ENCODE results near the gene NANS. TPM values are rescaled to one million over a fixed set of nuclear protein-coding genes. Genes with fewer than 3 reads are reported as not detected.
"Not testable (repeated sequence)": the region's sequence is repeated elsewhere in the genome, so short reads cannot be mapped to it uniquely, and the experiment has no call there.

The NANS gene
- total RNA-seq, result 10 to 100 TPM; 38.1 to 44.9 TPM
- total RNA-seq, result 31.9 to 42.3 reads per million in 2 donors

- Mint-ChIP-seq H3K36me3 (ENCODE audit: low read depth) (peaks cover 6% of the 10 kb centered on the region), H3K27ac (peak within 1 kb of the TSS; percentile 97), H3K27me3 (no peaks in the 10 kb centered on the region), H3K4me1 (peaks cover 17% of the 10 kb centered on the region), H3K4me3 (peak within 1 kb of the TSS; percentile 99)
- ATAC-seq (peak; percentile 98), DNase-seq (peak; percentile 84 to 90 (median 89))
- H3K9me3 ChIP-seq (ENCODE audit: control insufficient read depth, low read length, poor library complexity, severe bottlenecking), result no peaks in the 10 kb centered on the region
Measured at GRCh38 chr9:98056269-98057137, at the start of gene NANS. Gene NANS, plus strand, starts transcription at chr9:98056732. Its CDS starts 77 bp downstream, at chr9:98056809.

- H3K27ac Mint-ChIP-seq, result no peak overlapping the region
- ATAC-seq, result no peak
- H3K4me1 Mint-ChIP-seq, result peaks cover 9% of the 10 kb centered on the region
Measured at GRCh38 chr9:98007251-98007928, 49.1 kb upstream of the NANS start.

GRCh38 chr9:98008764-98009163 is 47.8 kb upstream of the NANS start:
- no peaks in the 10 kb centered on the region for H3K27me3 Mint-ChIP-seq
- H3K4me3 Mint-ChIP-seq, result no peak overlapping the region
- ATAC-seq, result no peak
- H3K9me3 ChIP-seq (ENCODE audit: control insufficient read depth, low read length, poor library complexity, severe bottlenecking), result no peaks in the 10 kb centered on the region
- H3K36me3 Mint-ChIP-seq (ENCODE audit: low read depth), result peaks cover 10% of the 10 kb centered on the region
- no peak for DNase-seq
- peaks cover 9% of the 10 kb centered on the region for H3K4me1 Mint-ChIP-seq
- no peak overlapping the region for H3K27ac Mint-ChIP-seq

More at GRCh38 chr9:98007251-98007928, 49.1 kb upstream of the NANS start:
- no peaks in the 10 kb centered on the region for H3K9me3 ChIP-seq (ENCODE audit: control insufficient read depth, low read length, poor library complexity, severe bottlenecking)
- no peak overlapping the region for H3K4me3 Mint-ChIP-seq
- peaks cover 10% of the 10 kb centered on the region for H3K36me3 Mint-ChIP-seq (ENCODE audit: low read depth)
- DNase-seq, result no peak
- H3K27me3 Mint-ChIP-seq, result no peaks in the 10 kb centered on the region

- H3K9me3 ChIP-seq (ENCODE audit: control insufficient read depth, low read length, poor library complexity, severe bottlenecking), result no peaks in the 10 kb centered on the region
- no peaks in the 10 kb centered on the region for H3K27me3 Mint-ChIP-seq
- peaks cover 9% of the 10 kb centered on the region for H3K4me1 Mint-ChIP-seq
- DNase-seq (no peak), ATAC-seq (no peak)
- peak overlapping the region; percentile 94 for H3K27ac Mint-ChIP-seq
- H3K4me3 Mint-ChIP-seq, result no peak overlapping the region
- peaks cover 10% of the 10 kb centered on the region for H3K36me3 Mint-ChIP-seq (ENCODE audit: low read depth)
Measured at GRCh38 chr9:98009437-98009836, 47.1 kb upstream of the NANS start.

- Mint-ChIP-seq H3K27ac (peak overlapping the region; percentile 94), H3K4me3 (no peak overlapping the region), H3K4me1 (peaks cover 9% of the 10 kb centered on the region), H3K27me3 (no peaks in the 10 kb centered on the region), H3K36me3 (ENCODE audit: low read depth) (peaks cover 10% of the 10 kb centered on the region)
- DNase-seq, result no peak
- ATAC-seq, result no peak
- H3K9me3 ChIP-seq (ENCODE audit: control insufficient read depth, low read length, poor library complexity, severe bottlenecking), result no peaks in the 10 kb centered on the region
Measured at GRCh38 chr9:98009936-98010335, 46.6 kb upstream of the NANS start.

- Mint-ChIP-seq H3K36me3 (ENCODE audit: low read depth) (peaks cover 12% of the 10 kb centered on the region), H3K4me3 (no peak overlapping the region), H3K27me3 (no peaks in the 10 kb centered on the region), H3K4me1 (peaks cover 9% of the 10 kb centered on the region), H3K27ac (peak overlapping the region; percentile 94)
- no peak for DNase-seq
- H3K9me3 ChIP-seq (ENCODE audit: control insufficient read depth, low read length, poor library complexity, severe bottlenecking), result no peaks in the 10 kb centered on the region
- peak; percentile 55 for ATAC-seq
Measured at GRCh38 chr9:98010445-98010844, 46.1 kb upstream of the NANS start.

GRCh38 chr9:98011122-98011521 is 45.4 kb upstream of the NANS start:
- ATAC-seq (no peak), DNase-seq (no peak)
- Mint-ChIP-seq H3K4me1 (peaks cover 9% of the 10 kb centered on the region), H3K27ac (peak overlapping the region; percentile 83), H3K4me3 (no peak overlapping the region), H3K27me3 (no peaks in the 10 kb centered on the region), H3K36me3 (ENCODE audit: low read depth) (peaks cover 14% of the 10 kb centered on the region)
- H3K9me3 ChIP-seq (ENCODE audit: control insufficient read depth, low read length, poor library complexity, severe bottlenecking), result no peaks in the 10 kb centered on the region

- peaks cover 13% of the 10 kb centered on the region for H3K36me3 Mint-ChIP-seq (ENCODE audit: low read depth)
- no peak overlapping the region for H3K4me3 Mint-ChIP-seq
- no peaks in the 10 kb centered on the region for H3K27me3 Mint-ChIP-seq
Measured at GRCh38 chr9:98016137-98016680, 40.3 kb upstream of the NANS start.

GRCh38 chr9:98017306-98017705 is 39.2 kb upstream of the NANS start:
- Mint-ChIP-seq H3K4me1 (no peaks in the 10 kb centered on the region), H3K27me3 (no peaks in the 10 kb centered on the region), H3K4me3 (no peak overlapping the region), H3K27ac (peak overlapping the region; percentile 67), H3K36me3 (ENCODE audit: low read depth) (peaks cover 16% of the 10 kb centered on the region)
- no peak for DNase-seq
- no peaks in the 10 kb centered on the region for H3K9me3 ChIP-seq (ENCODE audit: control insufficient read depth, low read length, poor library complexity, severe bottlenecking)
- ATAC-seq, result no peak

More at GRCh38 chr9:98016137-98016680, 40.3 kb upstream of the NANS start:
- Mint-ChIP-seq H3K27ac (no peak overlapping the region), H3K4me1 (peaks cover under 1% of the 10 kb centered on the region)
- no peak for ATAC-seq
- H3K9me3 ChIP-seq (ENCODE audit: control insufficient read depth, low read length, poor library complexity, severe bottlenecking), result no peaks in the 10 kb centered on the region
- no peak for DNase-seq

GRCh38 chr9:98018347-98018746 is 38.2 kb upstream of the NANS start:
- H3K9me3 ChIP-seq (ENCODE audit: control insufficient read depth, low read length, poor library complexity, severe bottlenecking), result no peaks in the 10 kb centered on the region
- Mint-ChIP-seq H3K4me1 (no peaks in the 10 kb centered on the region), H3K36me3 (ENCODE audit: low read depth) (peaks cover 16% of the 10 kb centered on the region), H3K27ac (peak overlapping the region; percentile 67), H3K27me3 (no peaks in the 10 kb centered on the region), H3K4me3 (no peak overlapping the region)
- ATAC-seq (no peak), DNase-seq (no peak)

- DNase-seq, result no peak
- H3K4me3 Mint-ChIP-seq, result no peak overlapping the region
- no peaks in the 10 kb centered on the region for H3K4me1 Mint-ChIP-seq
- no peak for ATAC-seq
- no peaks in the 10 kb centered on the region for H3K9me3 ChIP-seq (ENCODE audit: control insufficient read depth, low read length, poor library complexity, severe bottlenecking)
- H3K27ac Mint-ChIP-seq, result peak overlapping the region; percentile 21
- H3K27me3 Mint-ChIP-seq, result no peaks in the 10 kb centered on the region
- H3K36me3 Mint-ChIP-seq (ENCODE audit: low read depth), result peaks cover 16% of the 10 kb centered on the region
Measured at GRCh38 chr9:98019098-98019497, 37.4 kb upstream of the NANS start.

GRCh38 chr9:98019869-98020268 is 36.7 kb upstream of the NANS start:
- H3K4me3 Mint-ChIP-seq; H3K27me3 Mint-ChIP-seq; H3K27ac Mint-ChIP-seq; H3K9me3 ChIP-seq (ENCODE audit: control insufficient read depth, low read length, poor library complexity, severe bottlenecking); H3K4me1 Mint-ChIP-seq; ATAC-seq; DNase-seq: not testable (repeated sequence)
- H3K36me3 Mint-ChIP-seq (ENCODE audit: low read depth), result peaks cover 17% of the 10 kb centered on the region

GRCh38 chr9:98020476-98021145 is 35.9 kb upstream of the NANS start:
- peaks cover 17% of the 10 kb centered on the region for H3K36me3 Mint-ChIP-seq (ENCODE audit: low read depth)
- peaks cover 3% of the 10 kb centered on the region for H3K4me1 Mint-ChIP-seq
- no peak overlapping the region for H3K4me3 Mint-ChIP-seq
- H3K9me3 ChIP-seq (ENCODE audit: control insufficient read depth, low read length, poor library complexity, severe bottlenecking), result no peaks in the 10 kb centered on the region
- ATAC-seq (no peak), DNase-seq (no peak)
- no peak overlapping the region for H3K27ac Mint-ChIP-seq
- no peaks in the 10 kb centered on the region for H3K27me3 Mint-ChIP-seq
